Natural killer cell (primary cell): Measurements from ENCODE around the gene SULT4A1. TPM values are rescaled to one million over a fixed set of nuclear protein-coding genes. Genes with fewer than 3 reads are reported as not detected.

Source experiments
- ATAC-seq, 3 donors: fragments of 150-1000 bp in 2 of 3; fragments of 200-7000 bp in 1 of 3; cut with Tn5 transposase; 1 replicate in 1 of 3; 2 replicates in 2 of 3; pipeline ENCODE4 v1.10.0; 2021; ENCODE audit warnings: mild to moderate bottlenecking in 2 of 3, moderate library complexity in 2 of 3
- DNase-seq, 2 donors: peaks; one replicate each; pipeline versions ENCODE4 v3.0.0 to v3.0.0-alpha.2; 2013 to 2021; ENCODE audit warnings: mixed read lengths in 1 of 2
- H3K27ac ChIP-seq: one replicate; pipeline ENCODE4 v1.5.1; 2013; ENCODE audit warnings: mild to moderate bottlenecking, low read length
- H3K27me3 ChIP-seq: one replicate; pipeline ENCODE4 v1.6.1; 2013; ENCODE audit warnings: low read length; ENCODE audit not compliant: control insufficient read depth, insufficient read depth
- H3K36me3 ChIP-seq: one replicate; pipeline ENCODE4 v1.6.1; 2013; ENCODE audit warnings: low read length; ENCODE audit not compliant: control insufficient read depth, insufficient read depth
- H3K4me1 ChIP-seq: one replicate; pipeline ENCODE4 v1.6.1; 2013; ENCODE audit warnings: low read length; ENCODE audit not compliant: control insufficient read depth, insufficient read depth
- H3K4me3 ChIP-seq: one replicate; pipeline ENCODE4 v1.5.1; 2013; ENCODE audit warnings: low read length
- H3K9me3 ChIP-seq: one replicate; pipeline ENCODE4 v1.6.1; 2013; ENCODE audit warnings: low read length; ENCODE audit not compliant: control insufficient read depth, insufficient read depth
- H3K27ac Mint-ChIP-seq, 2 donors: one replicate each; pipeline ENCODE4 v1.8.0; 2022; ENCODE audit warnings: mild to moderate bottlenecking in 2 of 2, mixed read lengths in 2 of 2, moderate library complexity in 1 of 2
- H3K27me3 Mint-ChIP-seq, 2 donors: one replicate each; pipeline ENCODE4 v1.8.0; 2022; ENCODE audit warnings: low read depth in 2 of 2, mixed read lengths in 2 of 2
- H3K36me3 Mint-ChIP-seq: one replicate; pipeline ENCODE4 v1.8.0; 2022; ENCODE audit warnings: mixed read lengths
- H3K4me1 Mint-ChIP-seq, 2 donors: one replicate each; pipeline ENCODE4 v1.8.0; 2022; ENCODE audit warnings: mixed read lengths in 2 of 2
- H3K4me3 Mint-ChIP-seq: one replicate; pipeline ENCODE4 v1.8.0; 2022; ENCODE audit warnings: mild to moderate bottlenecking, moderate library complexity, mixed read lengths
- H3K9me3 Mint-ChIP-seq, 2 donors: one replicate each; pipeline ENCODE4 v1.8.0; 2022; ENCODE audit warnings: mixed read lengths in 2 of 2
- CTCF ChIP-seq: fragments of 200-600 bp; IDR thresholded peaks from one replicate; pipeline ENCODE4 v1.8.0; 2022; ENCODE audit warnings: antibody characterized with exemption
- WGBS: methylation state at CpG from one replicate; pipeline ENCODE4 v1.1.7; 2013; ENCODE audit warnings: missing lambda C conversion rate; ENCODE audit not compliant: insufficient coverage; 5-methylcytosine and 5-hydroxymethylcytosine counted together
- intact Hi-C: fragments of 100-400 bp; cut with micrococcal nuclease; formaldehyde crosslinking; loops from one replicate; pipeline ENCODE4 v1.14.2; 2022
- total RNA-seq, 4 donors: library from RNA; stranded (reverse); fragments of 120-200 nt in 1 of 4; gene quantifications; one replicate each; pipeline versions ENCODE4 v1.2.3 to v1.2.4, GENCODE V29; 2013 to 2022

Gene SULT4A1
- total RNA-seq, 3 donors from 2014 or later (not counting 1 experiment from before 2014, with no cell fraction given), result not detected

DNA sequence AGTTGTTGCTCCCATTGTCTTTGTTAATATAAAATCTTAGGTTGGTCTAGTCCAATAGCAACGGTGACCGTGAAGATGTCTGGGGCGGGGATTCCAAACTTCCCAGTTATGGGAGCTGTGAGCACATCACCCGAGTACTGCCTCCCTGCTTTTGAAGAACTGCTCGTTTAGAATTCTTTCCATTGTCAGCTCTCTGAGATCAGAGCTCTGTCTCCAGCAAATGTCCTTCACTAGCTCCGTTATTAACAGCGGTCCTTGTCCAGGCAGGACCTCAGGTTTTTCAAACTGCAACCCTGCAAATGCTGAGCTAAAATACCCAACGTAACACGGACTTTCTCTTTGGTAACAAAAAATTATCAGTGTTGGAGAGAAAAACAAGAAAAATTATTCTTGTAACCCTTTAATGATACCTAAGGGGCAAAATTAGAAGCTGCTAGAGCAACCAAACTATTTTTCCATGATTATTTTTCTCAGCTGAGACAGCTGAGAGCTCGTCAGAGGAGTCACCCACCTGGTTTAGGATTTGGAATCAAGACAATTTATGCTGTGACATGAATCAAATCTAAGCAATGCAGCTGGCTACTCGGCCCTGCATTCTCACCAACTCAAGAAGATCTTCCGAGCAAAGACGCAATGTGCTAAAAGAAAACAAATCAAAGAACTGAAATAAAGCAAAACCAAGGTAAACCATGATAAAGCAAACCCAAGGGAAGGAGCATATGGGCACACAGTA, 35.1 kb downstream of the SULT4A1 start:
- H3K27me3 ChIP-seq, result no peaks in the 10 kb centered on the region
- no peaks in the 10 kb centered on the region for H3K4me1 Mint-ChIP-seq

DNA sequence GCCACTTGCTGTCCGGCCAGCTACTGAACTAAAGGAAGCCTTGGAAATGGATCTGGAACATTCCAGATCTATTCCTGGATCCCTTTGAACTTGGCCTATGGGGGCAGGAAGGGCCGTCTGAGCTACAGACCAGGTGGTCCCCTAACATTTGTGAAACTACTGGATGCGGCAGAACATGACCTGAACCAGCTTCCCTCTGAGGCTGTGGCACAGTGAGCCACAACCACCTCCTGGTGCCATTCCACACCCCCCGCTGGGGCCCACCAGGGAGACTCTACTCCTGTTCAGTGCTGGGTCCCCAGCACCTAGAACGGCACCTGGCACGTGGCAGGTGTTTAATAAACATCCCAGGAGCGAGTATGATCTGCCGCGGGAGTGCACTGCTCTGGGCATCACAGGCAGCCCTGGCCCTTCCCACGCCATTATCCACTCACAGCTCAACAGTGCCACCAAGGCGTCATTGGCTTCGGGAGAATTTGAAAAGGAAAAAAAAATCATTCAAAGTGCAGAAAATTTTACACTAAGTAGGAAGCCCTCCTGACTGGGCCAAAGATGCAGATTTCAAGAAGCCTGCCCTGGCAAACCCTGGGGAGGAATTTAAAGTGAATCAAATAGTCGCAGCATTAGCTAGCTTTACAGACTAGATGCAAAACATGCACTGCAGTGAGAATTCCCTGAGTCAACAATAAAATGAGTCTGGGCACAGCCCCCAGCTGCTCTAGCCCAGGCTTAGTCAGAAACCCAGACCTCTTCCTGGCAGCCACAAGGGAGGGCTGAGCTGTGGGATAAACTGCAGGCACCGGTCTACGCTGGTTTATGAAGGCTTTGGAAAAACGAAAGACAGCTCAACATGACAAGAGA, 35.9 kb downstream of the SULT4A1 start:
- H3K27me3 ChIP-seq, result no peaks in the 10 kb centered on the region
- no peaks in the 10 kb centered on the region for H3K9me3 ChIP-seq
- intact Hi-C loops, result no loop called here
- H3K27ac ChIP-seq, result no peak overlapping the region
- peaks cover 15 to 18% of the 10 kb centered on the region in 2 donors for H3K27me3 Mint-ChIP-seq
- no peaks in the 10 kb centered on the region for H3K4me1 ChIP-seq
- no peaks in the 10 kb centered on the region for H3K36me3 Mint-ChIP-seq
- no peak overlapping the region for H3K4me3 ChIP-seq
- WGBS, result 66% methylated on average over 16 of the region's 16 CpGs
- no peak overlapping the region for H3K4me3 Mint-ChIP-seq
- ATAC-seq (no peak), DNase-seq (no peak)
- no peak for TF ChIP-seq CTCF
- H3K9me3 Mint-ChIP-seq, result no peaks in the 10 kb centered on the region
- H3K4me1 Mint-ChIP-seq, result no peaks in the 10 kb centered on the region
- H3K27ac Mint-ChIP-seq, result no peak overlapping the region
- no peaks in the 10 kb centered on the region for H3K36me3 ChIP-seq

More for the DNA sequence above, 35.1 kb downstream of the SULT4A1 start:
- Histone ChIP-seq H3K27ac (no peak overlapping the region), H3K4me1 (no peaks in the 10 kb centered on the region), H3K4me3 (no peak overlapping the region), H3K36me3 (no peaks in the 10 kb centered on the region), H3K9me3 (no peaks in the 10 kb centered on the region)
- WGBS, result 84% methylated on average over 13 of the region's 13 CpGs
- H3K27ac Mint-ChIP-seq, result no peak overlapping the region
- H3K9me3 Mint-ChIP-seq, result no peaks in the 10 kb centered on the region
- no peak overlapping the region for H3K4me3 Mint-ChIP-seq
- DNase-seq (no peak), ATAC-seq (no peak)
- H3K27me3 Mint-ChIP-seq, result peaks cover 11 to 16% of the 10 kb centered on the region in 2 donors
- H3K36me3 Mint-ChIP-seq, result no peaks in the 10 kb centered on the region
- no peak for TF ChIP-seq CTCF
- intact Hi-C loops, result no loop called here

DNA sequence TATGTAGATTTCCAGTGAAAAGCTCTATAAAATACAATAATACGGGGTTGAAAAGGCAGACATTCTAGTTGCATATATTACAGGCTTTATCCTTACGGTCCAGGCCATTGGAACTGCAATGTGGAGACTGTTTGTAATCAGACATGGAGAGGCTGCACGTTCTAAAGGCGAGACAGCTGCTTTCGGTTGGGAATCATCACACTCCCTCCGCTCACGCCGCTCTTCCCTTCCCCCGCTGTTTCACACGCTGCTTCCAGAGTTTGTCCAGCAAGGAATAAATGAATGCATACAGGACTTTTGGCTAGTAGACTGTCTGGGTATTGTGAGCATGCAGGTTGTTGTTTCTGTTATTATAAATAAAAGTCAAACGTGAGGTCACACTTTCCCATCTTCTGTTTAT, 36.7 kb downstream of the SULT4A1 start:
- H3K4me3 ChIP-seq, result no peak overlapping the region
- H3K9me3 Mint-ChIP-seq, result no peaks in the 10 kb centered on the region
- H3K27ac Mint-ChIP-seq, result no peak overlapping the region
- H3K4me3 Mint-ChIP-seq, result no peak overlapping the region
- no peaks in the 10 kb centered on the region for H3K9me3 ChIP-seq
- peaks cover 22 to 24% of the 10 kb centered on the region in 2 donors for H3K27me3 Mint-ChIP-seq
- H3K36me3 Mint-ChIP-seq, result no peaks in the 10 kb centered on the region
- no peaks in the 10 kb centered on the region for H3K4me1 Mint-ChIP-seq
- intact Hi-C loops, result no loop called here
- TF ChIP-seq CTCF, result no peak
- no peak overlapping the region for H3K27ac ChIP-seq
- DNase-seq, result no peak
- H3K36me3 ChIP-seq, result no peaks in the 10 kb centered on the region
- 91% methylated on average over 11 of the region's 11 CpGs for WGBS
- ATAC-seq, result no peak
- no peaks in the 10 kb centered on the region for H3K4me1 ChIP-seq
- no peaks in the 10 kb centered on the region for H3K27me3 ChIP-seq
